ENCODE measurements around the gene CDK9. TPM values are rescaled to one million over a fixed set of nuclear protein-coding genes. Genes with fewer than 3 reads are reported as not detected.
"Not testable (repeated sequence)": the region's sequence is repeated elsewhere in the genome, so short reads cannot be mapped to it uniquely, and the experiment has no call there.

Gene CDK9
- total RNA-seq, 1 experiment from 2014 or later: 48.7 TPM

- H3K9me3 ChIP-seq (ENCODE audit: control insufficient read depth, insufficient read depth, low read depth, low read length): no peaks in the 10 kb centered on the region
- no peaks in the 10 kb centered on the region; the same call in 1 of the 2 replicates for H3K4me1 ChIP-seq (ENCODE audit: control insufficient read depth, insufficient read depth, low read length)
- no peaks in the 10 kb centered on the region for H3K27me3 ChIP-seq (ENCODE audit: control insufficient read depth, insufficient read depth, low read length)
- ChIA-PET POLR2A (no interaction called here), CTCF (no interaction called here)
- DNase-seq (ENCODE audit: low read depth, low spot score): no peak
- no peaks in the 10 kb centered on the region for H3K36me3 ChIP-seq (ENCODE audit: control insufficient read depth, insufficient read depth, low read length)
- no peak overlapping the region for H3K4me3 ChIP-seq (ENCODE audit: low read depth in 2 of 2, low read length in 2 of 2)
- BruUV-seq (replicated peaks): no TSS peak
- TF ChIP-seq REST (IDR thresholded peaks at IDR 0.05; ENCODE audit: insufficient read depth in 1 of 2, low read depth in 2 of 2, low read length in 1 of 2) (no peak), TCF7L2 (IDR thresholded peaks at IDR 0.05; ENCODE audit: low read depth, low read length) (no peak), POLR2AphosphoS5 (IDR thresholded peaks at IDR 0.05; ENCODE audit: low read depth, low read length) (no peak), CTCF (IDR thresholded peaks at IDR 0.05) (no peak), SIN3A (IDR thresholded peaks at IDR 0.05; ENCODE audit: borderline replicate concordance, insufficient read depth, low read depth, low read length) (no peak)
- H3K27ac ChIP-seq (ENCODE audit: low read length): no peak overlapping the region
- in situ Hi-C loops (cut with HindIII; ENCODE audit: low pct_unique_long_range_greater_than_20kb, low sequenced_read_pairs) (no loop called here), intact Hi-C loops (cut with micrococcal nuclease; ENCODE audit: unreplicated experiment) (no loop called here)
- no peak for ATAC-seq
Measured at GRCh38 chr9:127780126-127780885, 5.5 kb upstream of the CDK9 start.

- BruUV-seq (replicated peaks); DNase-seq (ENCODE audit: low read depth, low spot score); POLR2A ChIA-PET; H3K36me3 ChIP-seq (ENCODE audit: control insufficient read depth, insufficient read depth, low read length); ATAC-seq; CTCF ChIA-PET; H3K27ac ChIP-seq (ENCODE audit: low read length); H3K4me1 ChIP-seq (ENCODE audit: control insufficient read depth, insufficient read depth, low read length); H3K4me3 ChIP-seq (ENCODE audit: low read depth in 2 of 2, low read length in 2 of 2); in situ Hi-C loops (cut with HindIII; ENCODE audit: low pct_unique_long_range_greater_than_20kb, low sequenced_read_pairs); H3K9me3 ChIP-seq (ENCODE audit: control insufficient read depth, insufficient read depth, low read depth, low read length); intact Hi-C loops (cut with micrococcal nuclease; ENCODE audit: unreplicated experiment); H3K27me3 ChIP-seq (ENCODE audit: control insufficient read depth, insufficient read depth, low read length): not testable (repeated sequence)
Measured at GRCh38 chr9:127780909-127781308, 4.9 kb upstream of the CDK9 start.

GRCh38 chr9:127781806-127782205 is 4.0 kb upstream of the CDK9 start:
- POLR2A ChIA-PET: no interaction called here
- CTCF ChIA-PET: interaction anchor here (0.6 to 0.7 kb wide), 3 partner anchors 9 to 62 kb away, joined by 3 to 10 read pairs (median 4); no protein-coding TSS in a partner anchor
- DNase-seq (ENCODE audit: low read depth, low spot score): no peak
- H3K9me3 ChIP-seq (ENCODE audit: control insufficient read depth, insufficient read depth, low read depth, low read length): no peaks in the 10 kb centered on the region
- H3K4me3 ChIP-seq (ENCODE audit: low read depth in 2 of 2, low read length in 2 of 2): no peak overlapping the region
- no peaks in the 10 kb centered on the region; the same call in 1 of the 2 replicates for H3K36me3 ChIP-seq (ENCODE audit: control insufficient read depth, insufficient read depth, low read length)
- no peak overlapping the region for H3K27ac ChIP-seq (ENCODE audit: low read length)
- in situ Hi-C loops (cut with HindIII; ENCODE audit: low pct_unique_long_range_greater_than_20kb, low sequenced_read_pairs): no loop called here
- no peaks in the 10 kb centered on the region; the same call in 1 of the 2 replicates for H3K4me1 ChIP-seq (ENCODE audit: control insufficient read depth, insufficient read depth, low read length)
- H3K27me3 ChIP-seq (ENCODE audit: control insufficient read depth, insufficient read depth, low read length): no peaks in the 10 kb centered on the region
- no peak for ATAC-seq
- TF ChIP-seq REST (IDR thresholded peaks at IDR 0.05; ENCODE audit: insufficient read depth in 1 of 2, low read depth in 2 of 2, low read length in 1 of 2): no peak
- TF ChIP-seq TCF7L2 (IDR thresholded peaks at IDR 0.05; ENCODE audit: low read depth, low read length): no peak
- no peak for TF ChIP-seq CTCF (IDR thresholded peaks at IDR 0.05)
- TF ChIP-seq SIN3A (IDR thresholded peaks at IDR 0.05; ENCODE audit: borderline replicate concordance, insufficient read depth, low read depth, low read length): no peak
- TF ChIP-seq POLR2AphosphoS5 (IDR thresholded peaks at IDR 0.05; ENCODE audit: low read depth, low read length): no peak
- BruUV-seq (replicated peaks): no TSS peak
- intact Hi-C loops (cut with micrococcal nuclease; ENCODE audit: unreplicated experiment): no loop called here
